ENCODE data around the gene UBFD1.

DNA sequence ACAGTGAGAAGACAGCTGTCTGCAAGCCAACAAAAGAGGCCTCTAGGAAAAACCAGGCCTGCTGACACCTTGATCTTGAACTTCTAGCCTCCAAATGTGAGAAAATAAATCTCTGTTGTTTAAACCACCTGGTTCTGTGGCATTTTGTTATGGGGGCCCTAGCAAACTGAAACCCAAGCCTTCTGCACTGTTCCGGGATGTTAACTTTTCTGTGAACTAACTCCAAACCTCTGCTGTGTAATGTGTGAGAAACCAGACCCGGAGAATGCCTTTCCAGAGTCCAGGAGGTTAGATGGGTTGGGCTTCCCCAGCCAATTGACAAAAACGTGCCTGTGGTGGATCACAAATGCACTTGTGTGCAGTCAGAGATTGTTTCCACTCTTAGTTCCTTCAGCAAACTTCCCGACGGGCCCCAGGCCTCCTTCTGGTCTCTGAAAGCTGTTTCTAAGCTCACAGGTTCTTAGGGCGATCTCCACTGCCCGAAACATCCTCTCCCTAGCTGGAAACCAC is 33.6 kb upstream of the UBFD1 start:
- no peak for TF ChIP-seq POLR2A (IDR thresholded peaks at IDR 0.05; ENCODE audit: low read depth)
- TF ChIP-seq, protein P1, sequence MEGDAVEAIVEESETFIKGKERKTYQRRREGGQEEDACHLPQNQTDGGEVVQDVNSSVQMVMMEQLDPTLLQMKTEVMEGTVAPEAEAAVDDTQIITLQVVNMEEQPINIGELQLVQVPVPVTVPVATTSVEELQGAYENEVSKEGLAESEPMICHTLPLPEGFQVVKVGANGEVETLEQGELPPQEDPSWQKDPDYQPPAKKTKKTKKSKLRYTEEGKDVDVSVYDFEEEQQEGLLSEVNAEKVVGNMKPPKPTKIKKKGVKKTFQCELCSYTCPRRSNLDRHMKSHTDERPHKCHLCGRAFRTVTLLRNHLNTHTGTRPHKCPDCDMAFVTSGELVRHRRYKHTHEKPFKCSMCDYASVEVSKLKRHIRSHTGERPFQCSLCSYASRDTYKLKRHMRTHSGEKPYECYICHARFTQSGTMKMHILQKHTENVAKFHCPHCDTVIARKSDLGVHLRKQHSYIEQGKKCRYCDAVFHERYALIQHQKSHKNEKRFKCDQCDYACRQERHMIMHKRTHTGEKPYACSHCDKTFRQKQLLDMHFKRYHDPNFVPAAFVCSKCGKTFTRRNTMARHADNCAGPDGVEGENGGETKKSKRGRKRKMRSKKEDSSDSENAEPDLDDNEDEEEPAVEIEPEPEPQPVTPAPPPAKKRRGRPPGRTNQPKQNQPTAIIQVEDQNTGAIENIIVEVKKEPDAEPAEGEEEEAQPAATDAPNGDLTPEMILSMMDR (IDR thresholded peaks at IDR 0.05): no peak
- TF ChIP-seq POLR2AphosphoS5 (IDR thresholded peaks at IDR 0.05): no peak
- TF ChIP-seq EP300 (IDR thresholded peaks at IDR 0.05): no peak

All from esophagus muscularis mucosa (tissue), 4 donors.